ENCODE results near the gene PNRC1.

DNA sequence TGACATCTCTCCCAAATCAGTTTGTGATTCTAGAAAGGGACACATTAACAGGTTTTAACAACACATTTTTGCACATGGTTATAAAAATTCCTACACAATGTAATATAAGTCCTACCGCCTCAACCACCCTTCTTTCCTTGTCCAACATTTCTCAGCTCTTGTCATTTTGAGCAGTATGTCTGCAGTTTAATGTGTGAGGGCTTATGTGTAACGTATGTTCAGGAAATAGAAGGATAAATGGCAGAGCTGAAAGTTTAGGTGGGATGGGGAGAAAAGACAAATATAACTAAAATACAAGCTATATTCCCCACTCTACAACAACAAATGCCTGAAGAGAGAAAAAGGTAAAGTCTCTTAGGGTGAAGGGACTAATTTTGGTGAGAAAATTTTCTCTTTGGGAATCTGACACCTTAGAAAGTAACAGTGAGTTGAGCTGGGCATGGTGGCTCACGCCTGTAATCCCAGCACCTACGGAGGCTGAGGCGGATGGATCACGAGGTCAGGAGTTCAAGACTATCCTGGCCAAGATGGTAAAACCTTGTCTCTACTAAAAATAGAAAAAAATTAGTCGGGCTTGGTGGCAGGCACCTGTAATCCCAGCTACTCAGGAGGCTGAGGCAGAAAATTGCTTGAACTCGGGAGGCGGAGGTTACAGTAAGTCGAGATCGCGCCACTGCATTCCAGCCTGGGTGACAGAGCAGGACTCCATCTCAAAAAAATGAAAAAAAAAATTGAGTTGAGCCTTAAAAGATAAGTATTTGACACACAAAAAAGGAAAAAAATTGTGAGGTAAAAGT, 5.1 kb downstream of the PNRC1 start:
- TF ChIP-seq, protein P1, sequence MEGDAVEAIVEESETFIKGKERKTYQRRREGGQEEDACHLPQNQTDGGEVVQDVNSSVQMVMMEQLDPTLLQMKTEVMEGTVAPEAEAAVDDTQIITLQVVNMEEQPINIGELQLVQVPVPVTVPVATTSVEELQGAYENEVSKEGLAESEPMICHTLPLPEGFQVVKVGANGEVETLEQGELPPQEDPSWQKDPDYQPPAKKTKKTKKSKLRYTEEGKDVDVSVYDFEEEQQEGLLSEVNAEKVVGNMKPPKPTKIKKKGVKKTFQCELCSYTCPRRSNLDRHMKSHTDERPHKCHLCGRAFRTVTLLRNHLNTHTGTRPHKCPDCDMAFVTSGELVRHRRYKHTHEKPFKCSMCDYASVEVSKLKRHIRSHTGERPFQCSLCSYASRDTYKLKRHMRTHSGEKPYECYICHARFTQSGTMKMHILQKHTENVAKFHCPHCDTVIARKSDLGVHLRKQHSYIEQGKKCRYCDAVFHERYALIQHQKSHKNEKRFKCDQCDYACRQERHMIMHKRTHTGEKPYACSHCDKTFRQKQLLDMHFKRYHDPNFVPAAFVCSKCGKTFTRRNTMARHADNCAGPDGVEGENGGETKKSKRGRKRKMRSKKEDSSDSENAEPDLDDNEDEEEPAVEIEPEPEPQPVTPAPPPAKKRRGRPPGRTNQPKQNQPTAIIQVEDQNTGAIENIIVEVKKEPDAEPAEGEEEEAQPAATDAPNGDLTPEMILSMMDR (conservative IDR thresholded peaks at IDR 0.05; ENCODE audit: low read depth, low read length): no peak
- no peak for TF ChIP-seq RAD21 (IDR thresholded peaks at IDR 0.05; ENCODE audit: low read length)
- no peak for TF ChIP-seq RFX5 (IDR thresholded peaks at IDR 0.05; ENCODE audit: low read depth, low read length)
- TF ChIP-seq CEBPB (IDR thresholded peaks at IDR 0.05; ENCODE audit: low read depth, low read length): no peak

Data from IMR-90 (cell line).